ENCODE results near the gene FMOD.
"Not testable (repeated sequence)": the region's sequence is repeated elsewhere in the genome, so short reads cannot be mapped to it uniquely, and the experiment has no call there.

Gene FMOD

DNA sequence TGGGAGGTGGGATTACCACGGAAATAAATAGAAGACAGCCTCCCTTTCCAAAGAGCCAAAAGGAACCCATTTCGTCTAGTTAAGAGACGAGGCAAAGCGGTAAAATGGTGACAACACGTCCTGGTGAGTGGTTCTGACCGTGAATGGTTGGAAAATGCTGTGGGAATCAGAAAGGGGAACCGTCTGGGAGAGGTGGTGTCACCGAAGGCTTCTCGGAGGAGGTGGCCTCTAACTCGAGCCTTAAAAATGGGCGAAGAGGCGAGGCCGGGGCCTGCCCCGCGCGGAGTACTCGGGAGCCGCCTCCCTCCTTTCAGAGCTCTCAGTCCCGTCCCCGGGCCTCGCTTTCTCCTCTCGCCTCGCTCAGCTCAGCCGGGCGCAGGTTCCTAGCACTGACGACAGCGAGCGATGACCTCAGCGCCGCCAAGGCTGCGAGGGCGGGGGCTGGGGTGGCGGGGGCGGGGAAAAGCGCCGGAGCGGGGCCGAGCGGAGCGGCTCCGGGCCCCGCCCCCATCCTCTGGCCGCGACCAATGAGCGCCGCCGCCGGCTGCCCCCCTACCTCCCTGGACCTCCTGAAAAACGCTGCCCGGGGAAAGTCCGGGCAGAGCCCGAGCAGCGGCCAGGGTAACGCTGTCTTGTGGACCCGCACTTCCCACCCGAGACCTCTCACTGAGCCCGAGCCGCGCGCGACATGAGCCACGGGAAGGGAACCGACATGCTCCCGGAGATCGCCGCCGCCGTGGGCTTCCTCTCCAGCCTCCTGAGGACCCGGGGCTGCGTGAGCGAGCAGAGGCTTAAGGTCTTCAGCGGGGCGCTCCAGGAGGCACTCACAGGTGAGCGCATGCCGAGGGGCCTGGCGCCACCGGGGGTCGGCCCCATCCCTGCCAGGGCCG is 45.8 kb downstream of the FMOD start, which contains the start of gene BTG2:
TSS of gene BTG2 (plus strand) at position 601 of the 890 bp plus-strand sequence. CDS start at position 689, 88 bp downstream.
- no peak for FAIRE-seq

DNA sequence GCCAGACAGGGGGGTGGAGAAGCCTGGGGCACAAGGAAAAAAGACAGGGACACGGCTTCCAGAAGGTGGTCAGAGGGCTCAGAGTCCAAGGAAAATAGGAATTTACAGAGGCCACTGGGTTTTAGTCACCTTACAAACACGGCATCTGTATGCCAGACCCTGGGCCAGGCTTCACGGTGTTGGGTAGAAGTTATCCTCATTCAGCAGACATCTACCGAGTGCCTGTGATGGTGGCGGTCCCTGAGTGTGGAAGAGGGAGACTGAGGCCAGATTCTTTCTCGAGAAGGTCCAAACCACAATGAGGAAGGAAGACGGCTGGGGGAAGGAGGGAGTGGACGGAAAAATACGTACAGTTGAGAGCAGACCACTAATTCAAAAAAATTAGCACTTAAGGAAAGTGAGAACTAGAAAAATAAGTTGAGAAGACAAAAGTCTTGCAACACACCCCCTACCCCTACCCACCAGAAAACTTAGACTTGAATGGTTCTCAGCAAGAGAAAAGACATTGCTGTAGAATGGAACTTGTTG is 46.5 kb downstream of the FMOD start:
- FAIRE-seq, result no peak

DNA sequence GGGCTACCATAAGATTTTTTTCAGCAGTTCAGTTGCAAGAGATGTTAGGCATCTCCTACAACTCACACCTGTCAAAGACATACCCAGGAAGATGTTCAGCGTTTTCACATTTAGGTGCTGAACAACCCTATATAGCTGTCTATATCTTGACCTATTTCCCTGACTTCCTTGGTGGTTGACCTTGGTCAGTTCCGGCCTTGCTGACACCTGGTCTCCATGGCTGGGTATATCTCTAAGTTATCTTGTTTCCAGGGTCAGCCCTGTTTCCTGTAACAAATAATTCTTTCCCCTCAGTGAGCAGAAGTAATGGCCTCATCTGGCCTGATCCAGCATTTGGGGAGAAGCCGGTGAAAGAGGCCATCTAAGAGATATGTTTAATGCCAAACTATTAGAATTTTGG is 48.0 kb downstream of the FMOD start:
- FAIRE-seq, result no peak

DNA sequence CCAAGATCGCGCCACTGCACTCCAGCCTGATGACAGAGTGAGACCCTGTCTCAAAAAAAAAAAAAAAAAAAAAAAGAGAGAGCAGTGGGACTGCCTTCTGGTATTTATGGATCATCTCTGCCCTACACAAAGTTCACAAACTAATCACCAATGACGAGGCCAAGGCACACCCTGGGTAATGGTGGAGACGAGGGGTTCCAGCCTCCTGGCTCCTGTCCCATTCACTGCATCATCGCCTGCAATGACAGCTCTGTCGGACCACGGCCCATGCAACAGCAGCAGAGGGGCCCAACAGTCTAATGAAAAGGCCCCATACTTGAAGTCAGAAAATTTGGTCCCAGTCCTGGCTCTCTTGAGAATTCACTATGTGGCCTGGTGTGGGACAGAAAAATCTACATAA is 48.5 kb downstream of the FMOD start:
- FAIRE-seq, result no peak

DNA sequence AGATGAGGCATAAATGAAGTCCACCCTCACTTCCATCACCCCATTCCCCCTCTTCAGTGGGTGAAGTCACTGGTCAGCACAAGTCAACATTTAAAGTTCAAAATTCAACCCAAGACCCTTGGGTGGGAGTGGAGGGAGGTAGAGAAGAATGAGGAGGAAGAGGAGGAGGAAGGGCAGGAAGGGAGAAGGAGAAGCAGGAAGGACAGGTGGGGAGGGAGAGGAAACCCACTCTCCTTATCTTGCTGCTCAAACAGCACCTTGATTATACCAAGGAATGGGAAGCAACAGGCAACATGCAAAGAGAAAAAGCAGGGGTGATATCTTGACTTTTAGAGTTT is 49.6 kb downstream of the FMOD start:
- FAIRE-seq, result no peak

DNA sequence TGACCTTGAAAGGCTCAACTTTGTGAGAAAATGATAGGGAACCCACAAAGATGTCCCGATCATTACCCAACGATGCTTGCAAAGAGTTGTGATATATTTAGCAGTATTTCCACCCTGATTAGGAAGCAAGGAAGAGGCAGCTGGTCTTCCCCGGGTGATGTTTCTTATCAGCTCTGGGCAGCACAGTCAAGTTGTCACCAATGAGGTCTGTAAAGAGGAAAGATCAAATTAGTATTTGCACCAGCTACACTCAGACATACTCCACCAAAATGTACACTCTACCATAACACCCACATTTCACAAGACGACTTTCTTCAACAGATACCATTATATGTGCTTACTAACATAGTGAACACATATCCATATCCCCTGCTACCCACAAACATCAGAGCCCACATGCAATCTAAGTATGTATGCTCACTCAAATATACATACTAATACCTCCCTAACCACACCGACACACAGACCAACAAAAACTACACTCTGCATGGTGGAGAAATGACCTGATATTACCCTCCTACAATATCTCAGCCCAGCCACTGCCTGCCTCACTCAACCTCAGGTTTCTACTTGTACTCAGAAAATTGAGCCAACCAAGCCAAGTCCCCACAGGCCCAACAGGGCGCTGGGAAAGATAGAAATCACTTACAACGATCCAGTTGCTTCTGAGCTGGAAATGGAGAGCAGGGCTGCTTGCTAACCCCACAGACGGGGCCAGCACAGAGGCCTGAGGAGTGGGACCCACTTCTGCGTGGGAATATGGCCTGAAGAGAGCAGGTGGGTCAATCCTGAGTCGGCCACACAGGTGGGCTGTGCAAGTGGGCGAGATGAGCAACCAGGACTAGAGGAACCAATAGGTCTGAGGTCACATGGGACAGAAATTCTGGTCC is 50.2 kb downstream of the FMOD start:
- FAIRE-seq, result no peak

DNA sequence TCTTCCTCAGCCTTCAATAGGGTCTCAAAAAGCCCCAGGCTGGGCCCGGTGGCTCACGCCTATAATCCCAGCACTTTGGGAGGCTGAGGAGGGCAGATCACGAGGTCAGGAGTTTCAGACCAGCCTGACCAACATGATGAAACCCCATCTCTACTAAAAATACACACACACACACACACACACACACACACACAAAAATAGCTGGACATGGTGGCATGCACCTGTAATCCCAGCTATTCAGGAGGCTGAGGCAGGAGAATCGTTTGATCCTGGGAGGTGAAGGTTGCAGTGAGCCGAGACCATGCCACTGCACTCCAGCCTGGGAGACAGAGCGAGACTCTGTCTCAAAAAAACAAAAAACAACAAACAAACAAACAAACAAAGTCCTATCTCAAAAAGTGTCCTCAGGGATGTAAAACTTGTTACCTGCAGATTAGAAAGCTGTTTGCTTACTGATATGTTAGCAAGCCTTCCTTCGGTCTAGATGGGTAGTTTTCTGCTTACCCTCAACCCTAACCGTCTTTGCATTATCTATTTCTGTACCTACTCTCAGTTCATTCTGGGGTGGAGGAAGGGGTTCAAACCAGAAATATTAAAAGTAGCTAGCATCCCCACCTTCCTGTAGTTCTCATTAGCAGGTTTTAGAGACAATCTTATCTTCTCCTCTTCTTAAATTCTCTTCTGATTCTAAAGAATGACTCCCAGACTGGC is 51.0 kb downstream of the FMOD start:
- FAIRE-seq, result not testable (repeated sequence)

DNA sequence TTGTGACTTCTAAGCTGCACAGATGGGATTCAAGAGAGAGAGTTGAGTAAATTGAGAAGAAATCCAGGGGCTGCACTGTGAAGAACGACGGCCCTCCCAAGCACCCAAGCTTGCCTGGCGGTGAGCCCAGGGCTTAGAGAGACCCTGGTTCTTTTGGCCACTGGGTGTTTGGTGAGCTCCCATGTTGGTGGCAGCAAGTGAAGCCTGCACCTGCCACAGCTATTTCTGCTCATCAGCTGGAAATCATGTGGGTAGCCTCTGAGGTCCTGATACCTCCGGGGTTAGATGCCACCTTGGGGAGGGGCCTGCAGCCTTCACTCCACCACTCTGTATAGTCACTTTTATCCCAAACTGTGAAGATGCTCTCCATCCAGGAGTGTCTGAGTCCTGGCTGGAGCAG is 51.8 kb downstream of the FMOD start:
- FAIRE-seq, result no peak

DNA sequence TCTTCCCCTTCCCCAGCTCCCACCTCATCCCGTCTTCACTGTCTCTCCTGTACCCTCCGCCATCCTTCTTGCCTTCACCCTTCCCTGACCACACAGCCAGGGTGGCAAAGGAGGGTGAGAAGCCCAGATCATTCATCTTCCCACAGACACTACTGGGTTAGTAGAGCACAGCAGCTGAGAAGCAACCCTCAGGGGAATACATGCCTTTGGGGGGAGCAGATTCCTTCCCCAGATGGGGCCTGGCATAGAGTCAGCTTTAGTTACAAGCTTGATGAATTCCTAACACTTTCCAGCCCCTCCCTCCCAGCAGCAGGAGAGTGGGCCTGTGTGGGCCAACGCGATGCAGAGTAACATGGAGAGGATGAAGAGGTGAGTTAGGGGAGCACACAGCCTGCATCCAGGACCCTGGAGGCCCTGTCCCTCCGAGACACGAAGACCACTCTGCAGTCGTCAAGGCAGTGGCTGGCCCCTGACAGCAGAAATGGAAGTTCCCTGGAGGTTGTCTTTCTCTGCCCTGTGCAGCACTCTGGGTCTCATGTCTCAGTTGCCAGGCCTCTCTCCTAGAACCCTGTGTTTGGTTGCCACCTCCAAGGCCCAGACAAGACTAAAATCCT is 54.4 kb downstream of the FMOD start:
- FAIRE-seq, result no peak

DNA sequence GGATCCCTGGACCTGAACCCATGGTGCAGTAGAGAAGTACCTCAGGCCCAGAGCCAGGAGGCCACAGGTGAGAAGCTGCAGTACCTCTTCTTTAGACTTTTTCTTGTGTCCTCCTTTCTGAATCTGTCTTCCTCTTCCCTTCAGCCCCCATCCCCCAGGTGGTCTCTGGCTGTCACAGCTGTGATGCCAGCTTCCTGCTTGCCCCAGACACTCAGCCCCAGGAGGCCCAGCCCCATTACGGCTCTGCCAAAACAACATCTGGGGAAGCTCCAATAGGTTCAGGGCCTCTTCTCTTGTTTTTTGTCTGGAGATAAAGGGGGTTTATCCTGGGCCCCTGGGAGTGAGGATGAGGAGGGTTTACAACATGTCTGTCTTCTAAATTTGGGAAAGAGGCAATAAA is 55.1 kb downstream of the FMOD start:
- FAIRE-seq, result no peak

DNA sequence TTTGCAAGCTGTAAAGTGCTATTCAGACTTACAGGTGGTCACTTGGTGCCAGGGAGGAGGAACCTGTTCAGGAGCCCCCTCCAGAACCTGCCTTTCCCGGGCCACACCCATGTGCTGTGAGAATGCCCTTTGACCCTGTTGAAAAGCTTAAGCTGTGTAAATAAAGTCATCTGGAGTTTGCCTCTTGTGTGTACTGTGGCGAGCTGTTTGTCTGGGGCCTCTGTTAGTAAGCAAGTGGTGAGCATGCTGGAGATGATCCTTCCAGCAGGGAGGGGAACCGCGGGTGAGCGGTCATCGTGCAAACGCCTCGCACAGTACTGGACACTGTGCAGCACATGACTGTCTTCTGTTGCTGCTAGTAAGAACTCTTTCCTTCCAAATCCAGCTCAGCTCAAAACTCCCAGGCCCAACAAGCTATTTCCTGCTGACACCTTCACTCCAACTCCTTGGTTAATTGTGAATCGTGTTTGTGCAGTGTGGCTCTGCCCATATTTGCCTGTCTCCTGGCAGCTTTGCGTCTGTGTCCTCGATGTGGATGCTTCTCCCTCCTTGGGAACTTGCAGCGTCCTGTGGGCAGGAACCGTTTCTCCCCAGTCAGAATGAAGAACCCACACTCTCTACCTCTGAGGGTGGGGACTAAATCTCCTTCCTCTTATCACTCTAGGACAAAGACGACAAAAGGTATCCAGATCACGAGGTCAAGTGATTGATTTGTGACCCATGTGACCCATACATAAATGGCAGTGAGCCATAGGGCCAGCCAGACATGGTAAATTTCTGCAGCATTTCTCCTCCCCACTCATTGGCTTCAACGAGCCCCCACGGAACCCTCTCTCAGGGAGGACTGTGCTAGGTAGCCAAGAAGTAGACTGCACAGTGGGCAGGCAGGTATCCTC is 59.5 kb downstream of the FMOD start:
- no peak for FAIRE-seq

All from islet of Langerhans (tissue), 1 donor.